ENCODE data around the gene TBC1D2B. TPM values are rescaled to one million over a fixed set of nuclear protein-coding genes. Genes with fewer than 3 reads are reported as not detected.

Gene TBC1D2B
- total RNA-seq, 4 donors from 2014 or later: 32.4 to 41.7 (median 35.3) TPM

- no peak for TF ChIP-seq CTCF (IDR thresholded peaks at IDR 0.05)
- DNase-seq (ENCODE audit: low spot score in 2 of 2): peak in 1 of 2 donors; percentile 76
- 54 to 59% methylated on average over 6 of the region's 6 CpGs for WGBS, 2 donors
- no peak overlapping the region for H3K4me3 ChIP-seq (ENCODE audit: low read depth, poor library complexity, severe bottlenecking)
- intact Hi-C loops (cut with DNase I; ENCODE audit: low total_unique reads): no loop called here
Measured at GRCh38 chr15:78033864-78034263, 43.6 kb downstream of the TBC1D2B start.

- TF ChIP-seq CTCF (IDR thresholded peaks at IDR 0.05) (no peak), POLR2A (IDR thresholded peaks at IDR 0.05) (no peak)
- no peak for DNase-seq (ENCODE audit: low spot score in 2 of 2)
- 80 to 81% methylated on average over 4 of the region's 4 CpGs for WGBS, 2 donors
- H3K4me3 ChIP-seq (ENCODE audit: low read depth, poor library complexity, severe bottlenecking): no peak overlapping the region
- intact Hi-C loops (cut with DNase I; ENCODE audit: low total_unique reads): no loop called here
Measured at GRCh38 chr15:78032671-78033070, 44.8 kb downstream of the TBC1D2B start.

- intact Hi-C loops (cut with DNase I; ENCODE audit: low total_unique reads): no loop called here
- TF ChIP-seq POLR2A (IDR thresholded peaks at IDR 0.05) (no peak), CTCF (IDR thresholded peaks at IDR 0.05) (no peak)
- no peak overlapping the region for H3K4me3 ChIP-seq (ENCODE audit: low read depth, poor library complexity, severe bottlenecking)
- DNase-seq (ENCODE audit: low spot score in 2 of 2): peak in 1 of 2 donors; percentile 10
- 83 to 94% methylated on average over 2 of the region's 2 CpGs for WGBS, 2 donors
Measured at GRCh38 chr15:78024883-78025282, 52.6 kb downstream of the TBC1D2B start.

- intact Hi-C loops (cut with DNase I; ENCODE audit: low total_unique reads): no loop called here
- no peak overlapping the region for H3K4me3 ChIP-seq (ENCODE audit: low read depth, poor library complexity, severe bottlenecking)
- WGBS, 2 donors: 56 to 65% methylated on average over 2 of the region's 2 CpGs
- TF ChIP-seq CTCF (IDR thresholded peaks at IDR 0.05) (no peak), POLR2A (IDR thresholded peaks at IDR 0.05) (no peak)
- DNase-seq (ENCODE audit: low spot score in 2 of 2): no peak
Measured at GRCh38 chr15:78024519-78024870, 53.0 kb downstream of the TBC1D2B start.

- TF ChIP-seq POLR2A (IDR thresholded peaks at IDR 0.05): no peak
- no peak for TF ChIP-seq CTCF (IDR thresholded peaks at IDR 0.05)
- DNase-seq (ENCODE audit: low spot score in 2 of 2): peak in 1 of 2 donors; percentile 83
- intact Hi-C loops (cut with DNase I; ENCODE audit: low total_unique reads): no loop called here
- 65 to 71% methylated on average over 15 to 17 of the region's 17 CpGs for WGBS, 2 donors
- no peak overlapping the region for H3K4me3 ChIP-seq (ENCODE audit: low read depth, poor library complexity, severe bottlenecking)
Measured at GRCh38 chr15:78023865-78024518, 53.5 kb downstream of the TBC1D2B start.

GRCh38 chr15:78023081-78023665 is 54.3 kb downstream of the TBC1D2B start:
- 86 to 93% methylated on average over 6 of the region's 6 CpGs for WGBS, 2 donors
- intact Hi-C loops (cut with DNase I; ENCODE audit: low total_unique reads): no loop called here
- TF ChIP-seq CTCF (IDR thresholded peaks at IDR 0.05): no peak
- TF ChIP-seq POLR2A (IDR thresholded peaks at IDR 0.05): no peak
- peak in 1 of 2 donors; percentile 57 for DNase-seq (ENCODE audit: low spot score in 2 of 2)
- no peak overlapping the region for H3K4me3 ChIP-seq (ENCODE audit: low read depth, poor library complexity, severe bottlenecking)

All from lower leg skin (tissue), 4 donors.